AG20443 (cell line): ENCODE measurements around the gene MYH9.
A peak's percentile ranks its signal among the peaks of the same experiment; 100 is the strongest.

ENCODE experiments used
- DNase-seq: peaks from one replicate; pipeline ENCODE4 v3.0.0; 2012; ENCODE audit warnings: low spot score, mixed read lengths

The MYH9 gene

GRCh38 chr22:36330655-36331305 lies 57.0 kb downstream of the MYH9 start:
- DNase-seq, result peak; percentile 51

GRCh38 chr22:36330127-36330526 lies 57.6 kb downstream of the MYH9 start:
- no peak for DNase-seq

- peak; percentile 81 for DNase-seq
These were observed 58.3 kb downstream of the MYH9 start for GRCh38 chr22:36329254-36330078.

- DNase-seq, result no peak
These were observed 59.0 kb downstream of the MYH9 start for GRCh38 chr22:36328635-36329253.

- no peak for DNase-seq
These were observed 59.7 kb downstream of the MYH9 start for GRCh38 chr22:36327922-36328551.

- DNase-seq, result no peak
These were observed 61.3 kb downstream of the MYH9 start for GRCh38 chr22:36326178-36327161.

GRCh38 chr22:36325154-36326031 lies 62.4 kb downstream of the MYH9 start:
- peak; percentile 83 for DNase-seq

GRCh38 chr22:36324414-36324813 lies 63.4 kb downstream of the MYH9 start:
- DNase-seq, result no peak

- peak; percentile 78 for DNase-seq
These were observed 63.9 kb downstream of the MYH9 start for GRCh38 chr22:36323855-36324331.

- peak; percentile 53 for DNase-seq
These were observed 64.4 kb downstream of the MYH9 start for GRCh38 chr22:36323182-36323854.

GRCh38 chr22:36322602-36322915 lies 65.2 kb downstream of the MYH9 start:
- DNase-seq, result no peak

GRCh38 chr22:36321797-36322601 lies 65.8 kb downstream of the MYH9 start:
- no peak for DNase-seq

- DNase-seq, result no peak
These were observed 67.2 kb downstream of the MYH9 start for GRCh38 chr22:36320553-36320952.

- DNase-seq, result no peak
These were observed 67.9 kb downstream of the MYH9 start for GRCh38 chr22:36319595-36320497.

- DNase-seq, result no peak
These were observed 69.3 kb downstream of the MYH9 start for GRCh38 chr22:36318442-36318841.

GRCh38 chr22:36317658-36318271 lies 70.0 kb downstream of the MYH9 start:
- DNase-seq, result no peak

- no peak for DNase-seq
These were observed 71.3 kb downstream of the MYH9 start for GRCh38 chr22:36316419-36316818.
